Smooth muscle cell (in vitro differentiated cells): ENCODE measurements around the gene DIPK1A. TPM values are rescaled to one million over a fixed set of nuclear protein-coding genes. Genes with fewer than 3 reads are reported as not detected.

Source experiments
- DNase-seq: peaks from one replicate; lab custom pipeline; 2025; ENCODE audit not compliant: unreplicated experiment; lab: John Stamatoyannopoulos, UW
- H2AFZ ChIP-seq: fragments of 200-600 bp; sonication (generic); 2 replicates; pipeline ENCODE4 v1.6.0; 2016; ENCODE audit warnings: antibody characterized with exemption, low read depth, mild to moderate bottlenecking
- H3F3A ChIP-seq: fragments of 200-600 bp; sonication (generic); 2 replicates; pipeline ENCODE4 v1.6.0; 2017; ENCODE audit warnings: antibody characterized with exemption, low read depth
- H3K27ac ChIP-seq: fragments of 200-600 bp; sonication (generic); 2 replicates; pipeline ENCODE4 v1.5.1; 2016; ENCODE audit warnings: low read depth, mild to moderate bottlenecking
- H3K27me3 ChIP-seq: fragments of 200-600 bp; sonication (generic); 2 replicates; pipeline ENCODE4 v1.6.1; 2016; ENCODE audit warnings: low read depth, mild to moderate bottlenecking
- H3K36me3 ChIP-seq: fragments of 200-600 bp; sonication (generic); 2 replicates; pipeline ENCODE4 v1.5.1; 2016; ENCODE audit warnings: low read depth
- H3K4me1 ChIP-seq: fragments of 200-600 bp; sonication (generic); 2 replicates; pipeline ENCODE4 v1.5.1; 2016; ENCODE audit warnings: low read depth
- H3K4me2 ChIP-seq: fragments of 200-600 bp; sonication (generic); 2 replicates; pipeline ENCODE4 v1.6.0; 2016; ENCODE audit warnings: mild to moderate bottlenecking
- H3K4me3 ChIP-seq: fragments of 200-600 bp; sonication (generic); 2 replicates; pipeline ENCODE4 v1.5.1; 2016; ENCODE audit warnings: mild to moderate bottlenecking
- H3K79me2 ChIP-seq: fragments of 200-600 bp; sonication (generic); 2 replicates; pipeline ENCODE4 v1.6.0; 2016; ENCODE audit warnings: low read depth, mild to moderate bottlenecking
- H3K9ac ChIP-seq: fragments of 200-600 bp; sonication (generic); 2 replicates; pipeline ENCODE4 v1.6.0; 2016; ENCODE audit warnings: low read depth
- H3K9me3 ChIP-seq: fragments of 200-600 bp; sonication (generic); replicated peaks from 2 replicates; pipeline ENCODE4 v1.5.1; 2016; ENCODE audit warnings: low read depth
- H4K20me1 ChIP-seq: fragments of 200-600 bp; sonication (generic); 2 replicates; pipeline ENCODE4 v1.6.0; 2016; ENCODE audit warnings: low read depth
- CTCF ChIP-seq: fragments of 200-600 bp; sonication (generic); IDR thresholded peaks from 2 replicates; pipeline ENCODE4 v1.5.1; 2017; ENCODE audit warnings: borderline replicate concordance, mild to moderate bottlenecking, antibody characterized with exemption; ENCODE audit not compliant: insufficient read depth, poor library complexity, severe bottlenecking
- WGBS: methylation state at CpG from one replicate; pipeline ENCODE4 v1.1.7; 2016; ENCODE audit warnings: low lambda C conversion rate; 5-methylcytosine and 5-hydroxymethylcytosine counted together
- polyA plus RNA-seq: library from polyadenylated mRNA; unstranded; fragments of >200 nt; fragmentation: Nextera tagmentation; extraction: Ambion mirVana; gene quantifications from 2 replicates; pipeline ENCODE4 v1.2.1, GENCODE V29; 2016
- total RNA-seq: library from RNA; depleted of rRNA; stranded (reverse); fragments of >200 nt; gene quantifications from 2 replicates; pipeline ENCODE4 v1.2.3, GENCODE V29; 2014

DIPK1A gene
- total and polyA plus RNA-seq, 2 experiments from 2014 or later, result 7.3 to 8.3 TPM

GRCh38 chr1:92945748-92946270 lies 15.5 kb downstream of the DIPK1A start:
- H2AFZ ChIP-seq, result no peak overlapping the region
- no peaks in the 10 kb centered on the region for H3F3A ChIP-seq
- H3K27ac ChIP-seq, result no peak overlapping the region
- H3K4me3 ChIP-seq, result no peak overlapping the region
- WGBS, result 94% methylated on average over 4 of the region's 4 CpGs
- H3K9ac ChIP-seq, result no peak overlapping the region
- no peaks in the 10 kb centered on the region for H3K27me3 ChIP-seq
- H3K36me3 ChIP-seq, result no peaks in the 10 kb centered on the region
- H3K4me1 ChIP-seq, result peaks cover 5% of the 10 kb centered on the region
- no peak overlapping the region for H3K4me2 ChIP-seq
- no peaks in the 10 kb centered on the region for H4K20me1 ChIP-seq
- TF ChIP-seq CTCF, result no peak
- DNase-seq, result no peak
- H3K79me2 ChIP-seq, result no peaks in the 10 kb centered on the region
- H3K9me3 ChIP-seq, result no peaks in the 10 kb centered on the region

GRCh38 chr1:92944901-92945747 lies 16.1 kb downstream of the DIPK1A start:
- Histone ChIP-seq H3K79me2 (no peaks in the 10 kb centered on the region), H3K9ac (no peak overlapping the region), H3K27ac (no peak overlapping the region), H3F3A (no peaks in the 10 kb centered on the region), H3K4me1 (no peaks in the 10 kb centered on the region), H3K27me3 (no peaks in the 10 kb centered on the region), H3K4me2 (no peak overlapping the region), H2AFZ (no peak overlapping the region), H3K36me3 (no peaks in the 10 kb centered on the region), H3K4me3 (no peak overlapping the region), H4K20me1 (no peaks in the 10 kb centered on the region), H3K9me3 (no peaks in the 10 kb centered on the region)
- no peak for TF ChIP-seq CTCF
- WGBS, result 88% methylated on average over 3 of the region's 3 CpGs
- no peak for DNase-seq

- H2AFZ ChIP-seq, result no peak overlapping the region
- H3K9ac ChIP-seq, result no peak overlapping the region
- H4K20me1 ChIP-seq, result no peaks in the 10 kb centered on the region
- no peak for DNase-seq
- no peaks in the 10 kb centered on the region for H3K27me3 ChIP-seq
- H3K79me2 ChIP-seq, result no peaks in the 10 kb centered on the region
- TF ChIP-seq CTCF, result no peak
- H3K4me2 ChIP-seq, result no peak overlapping the region
- no peaks in the 10 kb centered on the region for H3K4me1 ChIP-seq
- no peak overlapping the region for H3K4me3 ChIP-seq
- H3K36me3 ChIP-seq, result no peaks in the 10 kb centered on the region
- no peak overlapping the region for H3K27ac ChIP-seq
- no peaks in the 10 kb centered on the region for H3F3A ChIP-seq
- WGBS, result 94% methylated on average over 4 of the region's 4 CpGs
- no peaks in the 10 kb centered on the region for H3K9me3 ChIP-seq
These were observed 17.8 kb downstream of the DIPK1A start for GRCh38 chr1:92943502-92943847.
